GM23248 (cell line): ENCODE measurements around the gene NSF. TPM values are rescaled to one million over a fixed set of nuclear protein-coding genes. Genes with fewer than 3 reads are reported as not detected.
"Not testable (repeated sequence)": the region's sequence is repeated elsewhere in the genome, so short reads cannot be mapped to it uniquely, and the experiment has no call there.

Experiments used
- DNase-seq: peaks from one replicate; pipeline ENCODE4 v3.0.0-alpha.2; 2015
- H2AFZ ChIP-seq: fragments of 200-600 bp; sonication (generic); 2 replicates; pipeline ENCODE4 v1.6.1; 2016; ENCODE audit warnings: antibody characterized with exemption
- H3F3A ChIP-seq: fragments of 200-600 bp; sonication (generic); 2 replicates; pipeline ENCODE4 v1.6.1; 2016; ENCODE audit warnings: mild to moderate bottlenecking, antibody characterized with exemption, mixed run types; ENCODE audit not compliant: insufficient read depth
- H3K27ac ChIP-seq: fragments of 200-600 bp; sonication (generic); 2 replicates; pipeline ENCODE4 v1.5.1; 2016; ENCODE audit warnings: mild to moderate bottlenecking
- H3K27me3 ChIP-seq: fragments of 200-600 bp; sonication (generic); replicated peaks from 2 replicates; pipeline ENCODE4 v1.6.1; 2016; ENCODE audit warnings: mild to moderate bottlenecking; ENCODE audit not compliant: insufficient read depth
- H3K36me3 ChIP-seq: fragments of 200-600 bp; sonication (generic); 2 replicates; pipeline ENCODE4 v1.6.1; 2016; ENCODE audit warnings: low read depth, mild to moderate bottlenecking
- H3K4me1 ChIP-seq: fragments of 200-600 bp; sonication (generic); 2 replicates; pipeline ENCODE4 v1.6.1; 2016; ENCODE audit warnings: mild to moderate bottlenecking; ENCODE audit not compliant: insufficient read depth
- H3K4me2 ChIP-seq: fragments of 200-600 bp; sonication (generic); one replicate; pipeline ENCODE4 v1.6.1; 2016; ENCODE audit warnings: mild to moderate bottlenecking; ENCODE audit not compliant: unreplicated experiment
- H3K4me3 ChIP-seq: fragments of 200-600 bp; sonication (generic); 2 replicates; pipeline ENCODE4 v1.5.1; 2016; ENCODE audit warnings: mild to moderate bottlenecking
- H3K79me2 ChIP-seq: fragments of 200-600 bp; sonication (generic); 2 replicates; pipeline ENCODE4 v1.6.1; 2016; ENCODE audit warnings: mild to moderate bottlenecking; ENCODE audit not compliant: insufficient read depth
- H3K9ac ChIP-seq: fragments of 200-600 bp; sonication (generic); 2 replicates; pipeline ENCODE4 v1.6.1; 2016; ENCODE audit warnings: mild to moderate bottlenecking
- H3K9me2 ChIP-seq: fragments of 200-600 bp; sonication (generic); 2 replicates; pipeline ENCODE4 v1.6.1; 2016; ENCODE audit warnings: mixed run types, mild to moderate bottlenecking, moderate library complexity; ENCODE audit not compliant: insufficient read depth
- H3K9me3 ChIP-seq: fragments of 200-600 bp; sonication (generic); one replicate; pipeline ENCODE4 v1.6.1; 2017; ENCODE audit warnings: low read depth
- H4K20me1 ChIP-seq: fragments of 200-600 bp; sonication (generic); 2 replicates; pipeline ENCODE4 v1.6.0; 2016; ENCODE audit not compliant: insufficient read depth
- WGBS, 2 experiments: methylation state at CpG; one replicate each; pipeline ENCODE4 v1.1.6; 2015 to 2017; ENCODE audit warnings: low lambda C conversion rate in 2 of 2, low coverage in 1 of 2; ENCODE audit errors: missing lambda C conversion rate in 2 of 2; 5-methylcytosine and 5-hydroxymethylcytosine counted together
- in situ Hi-C: fragments of 300-500 bp; cut with MboI; formaldehyde crosslinking; loops from 2 replicates; pipeline ENCODE4 v1.15.0; 2020
- polyA plus RNA-seq: library from polyadenylated mRNA; unstranded; fragments of >200 nt; fragmentation: Nextera tagmentation; extraction: Ambion mirVana; gene quantifications from 2 replicates; pipeline ENCODE4 v1.2.1, GENCODE V29; 2016
- total RNA-seq: library from RNA; depleted of rRNA; stranded (reverse); fragments of >200 nt; shearing (Covaris generic); gene quantifications from 2 replicates; pipeline ENCODE4 v1.2.3, GENCODE V29; 2014

The NSF gene
- total and polyA plus RNA-seq, 2 experiments from 2014 or later = 44.2 to 44.9 TPM

DNA sequence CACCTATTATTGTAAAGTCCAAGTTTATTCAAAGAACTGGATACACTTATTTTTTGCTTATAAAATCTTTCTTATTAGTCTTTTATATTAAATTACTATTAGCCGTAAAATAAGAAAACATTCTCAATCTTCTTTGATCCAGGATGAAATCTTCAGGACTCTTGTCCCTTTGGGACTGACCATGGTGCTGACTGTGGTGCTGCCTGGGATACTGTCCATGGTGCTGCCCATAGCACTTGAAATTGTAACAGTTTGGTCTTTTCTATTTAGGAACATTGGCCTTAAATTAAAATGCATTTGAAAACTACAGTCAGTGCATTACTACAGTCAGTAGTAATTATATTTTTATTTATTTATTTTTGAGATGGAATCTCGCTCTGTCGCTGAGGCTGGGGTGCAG is 41.7 kb downstream of the NSF start:
- H3K4me2 ChIP-seq, H3K79me2 ChIP-seq, H3F3A ChIP-seq, DNase-seq, in situ Hi-C loops, H3K9me2 ChIP-seq, H4K20me1 ChIP-seq, H3K36me3 ChIP-seq, H3K27ac ChIP-seq, H3K9ac ChIP-seq, H3K9me3 ChIP-seq, H3K27me3 ChIP-seq, H2AFZ ChIP-seq, H3K4me1 ChIP-seq, H3K4me3 ChIP-seq: not testable (repeated sequence)
- no CpG with 5 or more reads among the region's 3 CpGs for WGBS, 2 experiments

DNA sequence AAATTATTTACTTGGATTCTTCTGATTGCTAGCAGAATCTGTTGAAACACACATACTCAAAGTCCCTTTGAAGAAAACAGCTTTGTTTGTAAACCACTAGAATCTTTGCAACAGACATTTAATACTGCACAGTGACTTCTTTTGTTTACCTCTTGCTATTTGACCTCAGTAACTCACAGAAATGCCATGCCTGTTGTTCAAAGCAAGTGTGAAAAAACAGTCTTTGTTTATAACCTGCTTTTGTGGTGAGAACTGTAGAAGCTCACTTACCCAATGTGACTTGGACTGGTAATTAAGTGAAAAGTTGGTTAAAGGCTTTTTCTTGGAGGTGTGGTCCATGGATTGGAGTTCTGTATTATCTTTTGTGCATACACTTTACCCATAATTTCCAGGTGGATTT is 44.4 kb downstream of the NSF start:
- H4K20me1 ChIP-seq, H3K36me3 ChIP-seq, H3K9ac ChIP-seq, H3K4me3 ChIP-seq, H3K79me2 ChIP-seq, DNase-seq, in situ Hi-C loops, H3F3A ChIP-seq, H3K9me2 ChIP-seq, H2AFZ ChIP-seq, H3K9me3 ChIP-seq, H3K27ac ChIP-seq, H3K27me3 ChIP-seq, H3K4me1 ChIP-seq, H3K4me2 ChIP-seq: not testable (repeated sequence)

- H3K4me2 ChIP-seq, H3K4me1 ChIP-seq, DNase-seq, H3K4me3 ChIP-seq, H3K79me2 ChIP-seq, H4K20me1 ChIP-seq, H3K27me3 ChIP-seq, H3K36me3 ChIP-seq, H3K9ac ChIP-seq, H3K27ac ChIP-seq, H3K9me3 ChIP-seq, H3F3A ChIP-seq, H2AFZ ChIP-seq, in situ Hi-C loops, H3K9me2 ChIP-seq: not testable (repeated sequence)
- no CpG with 5 or more reads among the region's 2 CpGs for WGBS, 2 experiments
These were observed 51.6 kb downstream of the NSF start for GRCh38 chr17:46641861-46642656.

DNA sequence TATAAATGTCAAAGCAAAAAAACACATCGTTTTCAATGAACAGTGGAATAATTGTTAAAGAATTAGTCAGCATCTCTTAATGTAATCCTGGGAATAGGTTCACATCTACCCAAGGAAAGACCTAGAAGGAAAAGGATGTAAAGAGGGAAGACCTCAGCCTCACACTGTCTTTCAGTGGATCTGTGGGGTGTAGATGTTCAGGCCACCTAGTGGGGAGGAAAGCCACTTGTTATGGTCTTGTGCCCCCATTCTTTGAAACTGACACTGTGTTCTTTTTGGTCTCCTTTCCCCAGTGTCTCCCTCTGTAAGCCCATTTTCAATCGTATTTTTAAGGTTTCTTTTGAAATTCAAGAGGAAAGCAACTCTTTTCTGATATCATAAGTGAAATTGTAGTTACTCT is 56.8 kb downstream of the NSF start:
- WGBS, 2 experiments = no CpG with 5 or more reads among the region's 2 CpGs
- H3K4me1 ChIP-seq, H3K9me3 ChIP-seq, H3K9me2 ChIP-seq, H3K9ac ChIP-seq, DNase-seq, H3K79me2 ChIP-seq, H2AFZ ChIP-seq, H3K27me3 ChIP-seq, in situ Hi-C loops, H3F3A ChIP-seq, H4K20me1 ChIP-seq, H3K27ac ChIP-seq, H3K36me3 ChIP-seq, H3K4me2 ChIP-seq, H3K4me3 ChIP-seq: not testable (repeated sequence)

GRCh38 chr17:46647688-46648278 is 57.3 kb downstream of the NSF start:
- H3F3A ChIP-seq, H3K36me3 ChIP-seq, H2AFZ ChIP-seq, H3K9me2 ChIP-seq, H3K4me1 ChIP-seq, DNase-seq, H3K9me3 ChIP-seq, H3K27ac ChIP-seq, H3K4me3 ChIP-seq, H3K9ac ChIP-seq, H3K4me2 ChIP-seq, H3K79me2 ChIP-seq, in situ Hi-C loops, H4K20me1 ChIP-seq, H3K27me3 ChIP-seq: not testable (repeated sequence)
- no CpG with 5 or more reads among the region's 2 CpGs for WGBS, 2 experiments

- H4K20me1 ChIP-seq, H3K4me2 ChIP-seq, H3K4me1 ChIP-seq, H3K27me3 ChIP-seq, H3K9me2 ChIP-seq, H3F3A ChIP-seq, H3K79me2 ChIP-seq, in situ Hi-C loops, H3K36me3 ChIP-seq, H3K27ac ChIP-seq, H3K4me3 ChIP-seq, H2AFZ ChIP-seq, H3K9me3 ChIP-seq, DNase-seq, H3K9ac ChIP-seq: not testable (repeated sequence)
- 97 to 99% methylated on average over 7 of the region's 7 CpGs for WGBS, 2 experiments
These were observed 58.8 kb downstream of the NSF start for GRCh38 chr17:46649246-46649645.

DNA sequence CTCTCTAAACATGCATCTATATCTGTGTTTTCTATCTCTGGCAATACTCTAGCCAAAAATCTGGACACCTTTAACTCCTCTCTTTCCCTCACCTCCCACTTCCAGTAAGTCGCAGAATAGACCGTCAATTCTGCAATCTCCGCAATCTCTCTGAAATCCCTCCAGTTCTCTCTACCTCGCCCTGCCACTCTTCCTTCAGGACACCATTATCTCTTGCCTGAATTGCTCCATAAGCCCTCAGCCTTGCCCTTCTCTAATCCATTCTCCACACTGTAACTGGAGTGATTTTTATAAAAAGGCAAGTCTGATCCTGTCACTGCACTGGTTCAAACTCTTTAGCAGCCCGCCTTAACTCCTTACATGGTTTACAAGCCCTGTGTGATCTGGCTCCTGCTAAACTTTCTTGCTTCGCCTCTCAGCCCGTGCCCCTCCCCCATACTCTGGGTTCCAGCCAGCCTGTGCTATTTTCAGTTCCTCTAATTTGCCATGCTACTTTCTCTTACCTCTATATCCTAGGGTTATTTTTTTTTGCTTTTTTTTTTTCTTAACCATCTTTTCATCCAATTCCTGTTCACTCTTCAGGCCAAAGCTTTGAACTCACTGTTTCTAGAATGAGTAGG is 61.7 kb downstream of the NSF start:
- H3K9me3 ChIP-seq, H3K4me2 ChIP-seq, H3K4me3 ChIP-seq, H4K20me1 ChIP-seq, DNase-seq, H3K27me3 ChIP-seq, H3K9ac ChIP-seq, H2AFZ ChIP-seq, H3K79me2 ChIP-seq, H3K27ac ChIP-seq, H3F3A ChIP-seq, H3K4me1 ChIP-seq, in situ Hi-C loops, H3K9me2 ChIP-seq, H3K36me3 ChIP-seq: not testable (repeated sequence)
- no CpG with 5 or more reads among the region's 7 CpGs for WGBS, 2 experiments
